Measurements from ENCODE around the gene ADARB1. TPM values are rescaled to one million over a fixed set of nuclear protein-coding genes. Genes with fewer than 3 reads are reported as not detected.

The ADARB1 gene
- total and polyA plus RNA-seq, 12 donors: 7.2 to 21.6 (median 16.1) TPM

- Histone ChIP-seq H3K4me3 (no peak overlapping the region), H3K36me3 (replicated peaks in 1 of 2) (no peaks in the 10 kb centered on the region), H3K27me3 (no peaks in the 10 kb centered on the region), H3K4me1 (replicated peaks in 1 of 2) (no peaks in the 10 kb centered on the region), H3K9me3 (replicated peaks in 1 of 3) (no peaks in the 10 kb centered on the region), H3K27ac (no peak overlapping the region)
- TF ChIP-seq POLR2A (IDR thresholded peaks at IDR 0.05) (no peak), CTCF (IDR thresholded peaks at IDR 0.05) (no peak)
- intact Hi-C loops (cut with DNase I): no loop called here
- no peak for DNase-seq
- 69 to 78% (median 72%) methylated on average over 19 of the region's 19 CpGs for WGBS, 4 donors
Measured at GRCh38 chr21:45050797-45051489, 23.4 kb upstream of the ADARB1 start.

GRCh38 chr21:45051580-45052434 lies 22.6 kb upstream of the ADARB1 start:
- 78 to 85% (median 81%) methylated on average over 19 to 24 of the region's 24 CpGs for WGBS, 4 donors
- no peak overlapping the region for H3K27ac ChIP-seq
- TF ChIP-seq POLR2A (IDR thresholded peaks at IDR 0.05) (no peak), CTCF (IDR thresholded peaks at IDR 0.05) (no peak)
- no peak overlapping the region for H3K4me3 ChIP-seq
- DNase-seq: no peak
- no peaks in the 10 kb centered on the region for H3K27me3 ChIP-seq
- H3K9me3 ChIP-seq (replicated peaks in 1 of 3): no peaks in the 10 kb centered on the region
- intact Hi-C loops (cut with DNase I): no loop called here
- H3K4me1 ChIP-seq (replicated peaks in 1 of 2): no peaks in the 10 kb centered on the region
- no peaks in the 10 kb centered on the region for H3K36me3 ChIP-seq (replicated peaks in 1 of 2)

- TF ChIP-seq CTCF (IDR thresholded peaks at IDR 0.05): no peak
- no peak for TF ChIP-seq POLR2A (IDR thresholded peaks at IDR 0.05)
- 70 to 92% (median 81%) methylated on average over 10 of the region's 10 CpGs for WGBS, 4 donors
- no peaks in the 10 kb centered on the region for H3K36me3 ChIP-seq (replicated peaks in 1 of 2)
- no peak overlapping the region for H3K27ac ChIP-seq
- no peaks in the 10 kb centered on the region for H3K9me3 ChIP-seq (replicated peaks in 1 of 3)
- H3K4me3 ChIP-seq: no peak overlapping the region
- DNase-seq: no peak
- no peaks in the 10 kb centered on the region for H3K4me1 ChIP-seq (replicated peaks in 1 of 2)
- intact Hi-C loops (cut with DNase I): no loop called here
- H3K27me3 ChIP-seq: no peaks in the 10 kb centered on the region
Measured at GRCh38 chr21:45052960-45053359, 21.4 kb upstream of the ADARB1 start.

GRCh38 chr21:45053561-45054226 lies 20.7 kb upstream of the ADARB1 start:
- Histone ChIP-seq H3K36me3 (replicated peaks in 1 of 2) (no peaks in the 10 kb centered on the region), H3K27ac (no peak overlapping the region), H3K4me3 (no peak overlapping the region), H3K4me1 (replicated peaks in 1 of 2) (no peaks in the 10 kb centered on the region), H3K9me3 (replicated peaks in 1 of 3) (no peaks in the 10 kb centered on the region), H3K27me3 (no peaks in the 10 kb centered on the region)
- no peak for TF ChIP-seq POLR2A (IDR thresholded peaks at IDR 0.05)
- TF ChIP-seq CTCF (IDR thresholded peaks at IDR 0.05): no peak
- WGBS, 4 donors: 81 to 93% (median 86%) methylated on average over 6 to 8 of the region's 8 CpGs
- peak in 1 of 7 donors; percentile 3 for DNase-seq
- intact Hi-C loops (cut with DNase I): no loop called here
